GM12878 (cell line): ENCODE data around the gene DOLPP1. TPM values are rescaled to one million over a fixed set of nuclear protein-coding genes. Genes with fewer than 3 reads are reported as not detected.

Source experiments
- ATAC-seq: fragments of 200-7000 bp; cut with Tn5 transposase; 3 replicates; pipeline ENCODE4 v1.9.1; 2020; ENCODE audit warnings: mild to moderate bottlenecking, moderate library complexity
- BruUV-seq: library from RNA; stranded (reverse); fragments of 400-500 nt; replicated peaks from 2 replicates; lab custom pipeline; 2021; lab: Mats Ljungman, UMichigan
- CTCF ChIA-PET: fragments of 300-600 bp; sonication (Branson Sonifier 250); formaldehyde crosslinking; extraction: SDS; loops from one replicate; lab custom pipeline; 2021; ENCODE audit warnings: inconsistent platforms; lab: Yijun Ruan, JAX
- POLR2A ChIA-PET: fragments of 350-600 bp; formaldehyde crosslinking; extraction: SDS; loops from one replicate; lab custom pipeline; 2021; ENCODE audit warnings: inconsistent platforms; lab: Charles Lee
- RAD21 ChIA-PET: fragments of 300-600 bp; sonication (Branson Sonifier 250); formaldehyde crosslinking; loops from one replicate; lab custom pipeline; 2023; ENCODE audit warnings: antibody characterized with exemption; ENCODE audit not compliant: unreplicated experiment; lab: Charles Lee
- SMC1A ChIA-PET: fragments of 300-600 bp; sonication (Branson Sonifier 250); formaldehyde crosslinking; loops from one replicate; lab custom pipeline; 2023; ENCODE audit not compliant: unreplicated experiment, uncharacterized antibody; lab: Charles Lee
- DNase-seq: peaks from one replicate; pipeline ENCODE4 v3.0.0-alpha.2; 2011; ENCODE audit warnings: low read depth, low spot score
- FAIRE-seq: peaks from 3 replicates; lab custom pipeline; 2011; peaks lifted over from hg19 to GRCh38; lab: Jason Lieb, UNC
- H2AFZ ChIP-seq: 2 replicates; pipeline ENCODE4 v1.6.0; 2011; ENCODE audit warnings: low read depth, low read length, control low read depth; ENCODE audit not compliant: control insufficient read depth
- H3K27ac ChIP-seq: 2 replicates; pipeline ENCODE4 v1.5.1; 2011; ENCODE audit warnings: control low read depth; ENCODE audit not compliant: control insufficient read depth, insufficient read depth
- H3K27me3 ChIP-seq, 2 experiments: replicated peaks in 1 of 2; 2 replicates each; pipeline versions ENCODE4 v1.6.0 to v1.6.1; 2011; ENCODE audit warnings: low read length in 1 of 2; ENCODE audit not compliant: control insufficient read depth in 2 of 2, insufficient read depth in 2 of 2
- H3K36me3 ChIP-seq, 2 experiments: 2 replicates each; pipeline ENCODE4 v1.5.1; 2011; ENCODE audit warnings: low read length in 1 of 2; ENCODE audit not compliant: control insufficient read depth in 2 of 2, insufficient read depth in 2 of 2
- H3K4me1 ChIP-seq: 2 replicates; pipeline ENCODE4 v1.6.1; 2011; ENCODE audit warnings: mild to moderate bottlenecking, low read length, moderate library complexity, mixed read lengths; ENCODE audit not compliant: control insufficient read depth, insufficient read depth
- H3K4me2 ChIP-seq: 2 replicates; pipeline ENCODE4 v1.6.0; 2011; ENCODE audit warnings: control low read depth; ENCODE audit not compliant: control insufficient read depth, insufficient read depth
- H3K4me3 ChIP-seq: fragments of 200-600 bp; sonication (generic); 2 replicates; pipeline ENCODE4 v1.5.1; 2016
- H3K79me2 ChIP-seq: 2 replicates; pipeline ENCODE4 v1.6.0; 2011; ENCODE audit warnings: low read length; ENCODE audit not compliant: control insufficient read depth, insufficient read depth
- H3K9ac ChIP-seq: 2 replicates; pipeline ENCODE4 v1.8.0; 2011; ENCODE audit warnings: low read length, control low read depth, mixed read lengths; ENCODE audit not compliant: control insufficient read depth, insufficient read depth
- H3K9me3 ChIP-seq: replicated peaks from 3 replicates; pipeline ENCODE4 v1.5.1; 2011; ENCODE audit warnings: mild to moderate bottlenecking, low read length; ENCODE audit not compliant: control insufficient read depth, insufficient read depth
- H4K20me1 ChIP-seq: 2 replicates; pipeline ENCODE4 v1.6.0; 2011; ENCODE audit not compliant: control insufficient read depth, insufficient read depth
- BMI1 ChIP-seq: fragments of 450-650 bp; IDR thresholded peaks from 2 replicates; pipeline ENCODE4 v1.6.1; 2016; ENCODE audit warnings: mild to moderate bottlenecking, moderate library complexity, borderline replicate concordance
- PML ChIP-seq: IDR thresholded peaks from 2 replicates; pipeline ENCODE4 v1.6.1; 2012; ENCODE audit warnings: low read length, inconsistent platforms
- SIX5 ChIP-seq: IDR thresholded peaks from 2 replicates; pipeline ENCODE4 v1.6.1; 2011; ENCODE audit warnings: mild to moderate bottlenecking, low read depth, low read length, moderate library complexity; ENCODE audit not compliant: severe bottlenecking
- SPI1 ChIP-seq: IDR thresholded peaks from 2 replicates; pipeline ENCODE4 v1.6.1; 2011; ENCODE audit warnings: low read depth, mild to moderate bottlenecking, low read length, moderate library complexity, borderline replicate concordance; ENCODE audit not compliant: insufficient read depth
- TBL1XR1 ChIP-seq: IDR thresholded peaks from 2 replicates; pipeline ENCODE4 v1.6.1; 2012; ENCODE audit warnings: low read depth, low read length, improper control_type of control experiment
- WGBS: methylation state at CpG from one replicate; pipeline ENCODE4 v1.1.6; 2016; ENCODE audit warnings: low lambda C conversion rate; ENCODE audit not compliant: insufficient replicate concordance, insufficient coverage; ENCODE audit errors: missing lambda C conversion rate; 5-methylcytosine and 5-hydroxymethylcytosine counted together
- in situ Hi-C: fragments of 300-500 bp; cut with MboI; formaldehyde crosslinking; loops from 9 replicates; pipeline ENCODE4 v1.14.3; 2018; ENCODE audit warnings: mixed read lengths
- intact Hi-C: fragments of 100-400 bp; cut with micrococcal nuclease; formaldehyde crosslinking; loops from one replicate; pipeline ENCODE4 v1.14.2; 2022; ENCODE audit not compliant: unreplicated experiment
- polyA plus RNA-seq, 11 experiments: library from polyadenylated mRNA; depleted of rRNA in 4 of 11; unstranded in 6 of 11; stranded (reverse) in 5 of 11; fragments of >200 nt; fragmentation: Nextera tagmentation in 4 of 11; fragmentation: Illumina TruSeq in 1 of 11; extraction: Ambion mirVana in 4 of 11; extraction: Trizol in 1 of 11; gene quantifications; 1 replicate in 1 of 11; 2 replicates in 10 of 11; pipeline versions ENCODE4 v1.2.1 to v1.2.3, GENCODE V29; 2011 to 2016; ENCODE audit warnings: inconsistent platforms in 2 of 11, missing spikeins in 2 of 11, low read depth in 1 of 11
- total RNA-seq, 4 experiments: library from RNA; depleted of rRNA in 3 of 4; stranded (reverse); fragments of >200 nt in 3 of 4; fragmentation: Illumina TruSeq in 1 of 4; extraction: Trizol in 1 of 4; gene quantifications; 2 replicates each; pipeline versions ENCODE4 v1.2.1 to v1.2.3, GENCODE V29; 2013 to 2021
- TF ChIP-seq, protein P1 (sequence below): fragments of 450-650 bp; IDR thresholded peaks from 2 replicates; pipeline ENCODE4 v1.6.1; 2017; ENCODE audit warnings: low read depth, mild to moderate bottlenecking, moderate library complexity
- TF ChIP-seq, protein P2 (sequence below): IDR thresholded peaks from 2 replicates; pipeline ENCODE4 v1.6.1; 2011; ENCODE audit warnings: mild to moderate bottlenecking, low read depth, low read length, moderate library complexity; ENCODE audit not compliant: insufficient replicate concordance

The DOLPP1 gene
- total and polyA plus RNA-seq, 10 of the 15 experiments (the other 5 are each of a cell fraction or from before 2014, with no cell fraction given): 0.76 to 19.9 (median 13.4) TPM

DNA sequence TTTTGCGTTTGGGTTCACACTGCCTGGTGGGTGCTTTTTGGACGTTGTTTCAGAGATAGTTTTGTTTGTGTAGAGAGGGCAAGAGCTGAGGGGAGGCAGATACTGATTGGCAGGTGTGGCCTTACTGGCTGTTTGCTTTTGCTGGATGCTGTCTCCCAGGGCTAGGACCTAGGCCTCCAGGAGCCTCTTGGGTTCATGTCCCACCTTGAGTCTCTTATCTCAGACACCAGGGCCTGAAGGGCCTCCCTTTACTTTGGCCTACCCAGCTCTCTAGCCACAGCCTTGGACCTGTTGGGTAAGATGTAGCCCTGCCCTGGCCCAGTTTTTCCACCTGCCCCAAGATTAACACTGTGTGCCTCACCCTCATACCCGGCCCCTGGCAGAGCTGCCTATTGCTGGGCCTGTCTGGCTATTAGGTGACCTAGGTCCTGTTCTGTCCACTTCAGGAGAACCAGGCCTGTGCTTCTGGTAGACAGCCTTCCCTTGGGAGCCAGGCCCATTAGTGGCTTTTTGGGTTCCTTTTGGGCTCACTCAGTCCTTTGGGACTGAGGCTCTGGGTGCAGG, 43.7 kb downstream of the DOLPP1 start:
- Histone ChIP-seq H3K9me3 (no peaks in the 10 kb centered on the region), H3K79me2 (no peaks in the 10 kb centered on the region), H3K9ac (no peak overlapping the region), H3K27ac (no peak overlapping the region), H3K36me3 (peaks cover 20 to 21% of the 10 kb centered on the region in 2 experiments), H4K20me1 (no peaks in the 10 kb centered on the region), H3K27me3 (no peaks in the 10 kb centered on the region), H3K4me2 (no peak overlapping the region), H3K4me1 (peaks cover 3% of the 10 kb centered on the region; the same call in 1 of the 2 replicates), H2AFZ (no peak overlapping the region), H3K4me3 (no peak overlapping the region)
- ATAC-seq (peak; percentile 24; the same call in 2 of the 3 replicates), FAIRE-seq (no peak), DNase-seq (no peak)
- POLR2A ChIA-PET: interaction anchor here (1.2 to 2.5 kb wide), 3 partner anchors 10 to 15 kb away, joined by 3 to 14 read pairs (median 5); no protein-coding TSS in a partner anchor
- in situ Hi-C loops: no loop called here
- no TSS peak for BruUV-seq
- 95% methylated on average over 3 of the region's 3 CpGs for WGBS
- CTCF ChIA-PET: interaction anchor here (0.7 to 11.5 kb wide), 8 partner anchors 9 to 1874 kb away, joined by 3 to 175 read pairs (median 6); no protein-coding TSS in a partner anchor
- SMC1A ChIA-PET: interaction anchor here (0.9 to 1.6 kb wide), 2 partner anchors 12 to 456 kb away, joined by 3 to 11 read pairs; no protein-coding TSS in a partner anchor
- RAD21 ChIA-PET: interaction anchor here (0.9 to 1.3 kb wide), 2 partner anchors 13 to 96 kb away, joined by 3 to 7 read pairs; partner anchors contain the start of genes CRAT, PTPA and SH3GLB2
- intact Hi-C loops: no loop called here
- TF ChIP-seq, protein P1, sequence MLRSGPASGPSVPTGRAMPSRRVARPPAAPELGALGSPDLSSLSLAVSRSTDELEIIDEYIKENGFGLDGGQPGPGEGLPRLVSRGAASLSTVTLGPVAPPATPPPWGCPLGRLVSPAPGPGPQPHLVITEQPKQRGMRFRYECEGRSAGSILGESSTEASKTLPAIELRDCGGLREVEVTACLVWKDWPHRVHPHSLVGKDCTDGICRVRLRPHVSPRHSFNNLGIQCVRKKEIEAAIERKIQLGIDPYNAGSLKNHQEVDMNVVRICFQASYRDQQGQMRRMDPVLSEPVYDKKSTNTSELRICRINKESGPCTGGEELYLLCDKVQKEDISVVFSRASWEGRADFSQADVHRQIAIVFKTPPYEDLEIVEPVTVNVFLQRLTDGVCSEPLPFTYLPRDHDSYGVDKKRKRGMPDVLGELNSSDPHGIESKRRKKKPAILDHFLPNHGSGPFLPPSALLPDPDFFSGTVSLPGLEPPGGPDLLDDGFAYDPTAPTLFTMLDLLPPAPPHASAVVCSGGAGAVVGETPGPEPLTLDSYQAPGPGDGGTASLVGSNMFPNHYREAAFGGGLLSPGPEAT: no peak
- no peak for TF ChIP-seq PML
- TF ChIP-seq SIX5: no peak
- no peak for TF ChIP-seq BMI1
- TF ChIP-seq, protein P2, sequence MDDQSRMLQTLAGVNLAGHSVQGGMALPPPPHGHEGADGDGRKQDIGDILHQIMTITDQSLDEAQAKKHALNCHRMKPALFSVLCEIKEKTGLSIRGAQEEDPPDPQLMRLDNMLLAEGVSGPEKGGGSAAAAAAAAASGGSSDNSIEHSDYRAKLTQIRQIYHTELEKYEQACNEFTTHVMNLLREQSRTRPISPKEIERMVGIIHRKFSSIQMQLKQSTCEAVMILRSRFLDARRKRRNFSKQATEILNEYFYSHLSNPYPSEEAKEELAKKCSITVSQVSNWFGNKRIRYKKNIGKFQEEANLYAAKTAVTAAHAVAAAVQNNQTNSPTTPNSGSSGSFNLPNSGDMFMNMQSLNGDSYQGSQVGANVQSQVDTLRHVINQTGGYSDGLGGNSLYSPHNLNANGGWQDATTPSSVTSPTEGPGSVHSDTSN: no peak
- TF ChIP-seq SPI1: no peak
- no peak for TF ChIP-seq TBL1XR1
- TF ChIP-seq, all 136 proteins: peak for 0
